GM12891 (cell line): ENCODE results near the gene ZNF365.

Source experiments
- POLR2A ChIP-seq: IDR thresholded peaks from 2 replicates; pipeline ENCODE4 v1.6.1; 2011; ENCODE audit warnings: low read depth, low read length, control low read depth
- POLR2AphosphoS5 ChIP-seq: IDR thresholded peaks from 2 replicates; pipeline ENCODE4 v1.6.1; 2011; ENCODE audit warnings: low read depth, low read length, control low read depth
- SPI1 ChIP-seq: IDR thresholded peaks from 2 replicates; pipeline ENCODE4 v1.6.1; 2011; ENCODE audit warnings: low read depth, low read length, control low read depth
- TAF1 ChIP-seq: IDR thresholded peaks from 2 replicates; pipeline ENCODE4 v1.6.1; 2011; ENCODE audit warnings: low read depth, low read length, control low read depth

- TF ChIP-seq TAF1: no peak
- no peak for TF ChIP-seq POLR2A
- TF ChIP-seq POLR2AphosphoS5: no peak
- no peak for TF ChIP-seq SPI1
Observed at GRCh38 chr10:62384057-62384446, 9.9 kb downstream of the ZNF365 start.
